ENCODE data around the gene DPF3.

Gene DPF3

DNA sequence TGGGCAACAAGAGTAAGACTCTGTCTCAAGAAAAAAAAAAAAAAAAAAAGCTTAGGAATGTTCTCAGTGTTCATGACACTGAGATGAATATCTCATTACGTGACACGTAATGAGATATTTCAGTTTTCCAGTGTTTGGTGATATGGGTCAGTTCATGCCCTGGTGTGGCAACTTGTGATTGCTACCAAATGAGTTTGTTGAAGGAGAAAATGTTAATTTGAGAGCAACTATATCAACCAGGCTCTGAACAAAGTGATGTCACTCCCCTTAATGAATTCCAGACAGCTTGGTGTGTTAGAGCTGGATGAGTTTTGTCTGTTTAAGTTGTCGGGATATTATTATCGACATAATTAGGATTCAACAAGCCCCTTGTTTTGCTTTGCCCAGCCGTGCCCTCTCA, 211.7 kb downstream of the DPF3 start:
- DNase-seq (ENCODE audit: low read depth in 3 of 3) = no peak

DNA sequence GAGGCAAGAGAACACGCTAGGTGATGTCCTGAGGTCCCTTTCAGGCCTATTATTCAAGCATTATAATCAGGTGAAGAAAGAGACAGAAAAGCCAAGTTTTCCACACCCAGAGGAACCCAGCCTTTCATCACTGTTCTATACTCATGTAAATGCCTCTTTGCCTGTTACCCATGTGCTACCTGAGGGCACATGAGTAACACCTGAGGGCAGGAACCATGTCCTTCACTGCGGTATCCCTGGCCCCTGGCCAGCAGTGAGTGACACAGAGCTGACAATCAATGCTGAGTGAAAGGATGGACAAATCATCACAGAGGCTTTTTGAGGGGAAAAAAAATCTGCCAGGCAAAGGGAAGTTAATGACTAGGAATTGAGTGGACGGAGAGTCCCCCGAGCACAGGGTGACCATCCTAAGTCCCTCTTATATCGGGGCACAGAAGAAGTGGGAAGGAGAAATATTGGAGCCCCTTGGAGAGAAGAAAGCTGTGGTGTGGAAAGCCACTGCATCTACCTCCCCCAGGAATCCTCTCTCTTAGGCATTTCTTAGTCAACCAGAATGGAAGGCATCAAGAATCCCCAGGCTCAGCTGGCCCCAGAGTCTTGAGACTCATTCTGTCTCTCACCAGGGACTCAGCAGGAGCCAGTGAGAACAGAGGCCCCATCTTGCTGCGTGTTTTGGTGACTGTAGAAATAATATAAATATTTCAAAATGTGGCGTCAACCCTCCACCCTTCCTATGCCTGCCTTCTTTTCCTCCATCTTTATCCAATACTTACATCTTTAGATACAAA, 212.9 kb downstream of the DPF3 start:
- DNase-seq (ENCODE audit: low read depth in 3 of 3) = no peak

DNA sequence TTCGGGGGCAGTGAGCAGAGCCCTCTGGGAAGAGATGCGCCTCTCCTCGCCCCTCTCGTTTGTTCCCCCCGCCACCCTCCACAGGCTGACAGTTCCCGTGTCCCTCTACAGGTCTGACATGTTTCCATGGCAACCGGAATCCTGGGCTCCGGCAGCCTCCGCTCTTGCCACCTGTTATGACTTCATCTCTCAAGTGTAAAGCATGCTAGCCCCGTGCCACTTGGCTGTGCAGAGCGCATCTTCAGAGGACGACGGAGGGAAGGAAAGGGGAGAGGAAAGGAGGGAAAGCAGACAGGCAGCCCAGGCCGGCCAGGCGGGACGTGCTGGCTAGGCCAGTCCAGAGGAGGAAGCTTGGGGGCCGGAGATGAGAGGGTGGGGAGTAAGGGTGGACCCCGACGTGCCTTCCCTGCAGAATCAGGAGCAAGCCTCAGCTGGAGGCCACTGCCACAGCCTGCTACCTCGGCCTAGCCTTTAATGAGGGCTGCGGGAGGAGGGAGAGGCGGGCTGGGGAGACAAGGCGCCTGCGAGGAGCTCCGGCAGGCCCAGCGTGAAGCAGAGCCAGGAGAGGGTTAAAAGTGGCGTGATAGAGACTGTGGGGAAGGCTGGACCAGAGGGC, 214.3 kb downstream of the DPF3 start:
- DNase-seq (ENCODE audit: low read depth in 3 of 3) = no peak

DNA sequence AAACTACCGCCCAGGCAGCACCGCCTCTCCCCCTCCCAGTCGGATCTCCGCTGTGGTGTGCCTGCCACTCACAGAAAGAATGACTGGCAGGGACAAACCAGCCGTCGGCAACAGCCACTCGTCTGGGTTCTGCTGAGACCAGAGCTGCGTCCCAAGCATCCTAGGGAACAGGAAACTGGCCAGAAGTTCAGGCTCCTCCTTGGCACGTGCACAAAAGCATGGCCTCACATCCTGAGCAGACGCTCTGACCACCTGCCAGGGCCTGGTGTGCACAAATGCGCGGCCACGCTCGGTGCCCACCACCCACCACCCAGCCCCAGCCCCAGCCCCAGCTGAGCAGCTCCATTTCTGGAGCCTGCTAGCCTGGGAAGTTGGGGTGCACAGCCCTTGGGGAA, 214.8 kb downstream of the DPF3 start:
- no peak for DNase-seq (ENCODE audit: low read depth in 3 of 3)

GRCh38 chr14:72678356-72678755, 215.5 kb downstream of the DPF3 start:
- DNase-seq (ENCODE audit: low read depth in 3 of 3) = no peak

- no peak for DNase-seq (ENCODE audit: low read depth in 3 of 3)
These were observed 216.2 kb downstream of the DPF3 start for GRCh38 chr14:72677664-72678063.

GRCh38 chr14:72675126-72675525, 218.8 kb downstream of the DPF3 start:
- DNase-seq (ENCODE audit: low read depth in 3 of 3) = no peak

DNA sequence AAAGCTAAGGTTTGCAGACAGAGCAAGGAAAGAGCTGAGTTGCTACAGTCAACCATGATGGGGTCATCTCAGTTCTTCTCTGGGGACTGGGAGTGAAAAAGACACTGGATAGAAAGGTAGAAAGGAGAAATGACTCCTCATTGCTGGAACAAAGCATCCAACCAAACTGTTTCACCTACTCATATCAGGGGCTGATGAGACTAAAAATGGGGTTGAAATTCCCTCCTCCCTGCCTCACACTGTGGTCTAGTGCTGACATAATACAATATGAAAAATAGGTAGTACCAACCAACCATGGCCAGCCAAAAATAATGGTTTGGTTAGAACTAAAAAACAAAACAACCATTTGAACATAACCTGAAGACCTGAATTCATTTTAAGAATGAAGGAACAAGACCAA, 220.7 kb downstream of the DPF3 start:
- no peak for DNase-seq (ENCODE audit: low read depth in 3 of 3)

GRCh38 chr14:72666610-72667009, 227.3 kb downstream of the DPF3 start:
- no peak for DNase-seq (ENCODE audit: low read depth in 3 of 3)

DNA sequence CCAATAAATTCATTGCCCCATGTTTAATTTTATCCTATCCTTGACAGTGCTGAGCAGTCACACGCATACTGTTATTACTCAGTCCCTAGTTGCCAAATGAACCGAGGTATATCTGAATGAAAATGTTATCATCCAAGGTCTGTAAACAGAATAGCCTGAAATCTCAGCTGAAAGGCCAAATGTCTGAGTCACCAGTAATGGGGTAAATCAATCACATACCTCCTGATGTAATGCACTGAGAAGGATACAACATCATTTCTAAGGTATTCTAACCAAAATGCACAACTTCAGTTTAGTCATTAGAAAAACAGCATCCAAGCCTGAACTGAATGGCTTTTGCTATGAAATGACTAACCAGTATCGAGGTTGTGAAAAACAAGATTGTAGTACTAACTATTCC, 228.6 kb downstream of the DPF3 start:
- DNase-seq (ENCODE audit: low read depth in 3 of 3) = no peak

- DNase-seq (ENCODE audit: low read depth in 3 of 3) = no peak
These were observed 229.2 kb downstream of the DPF3 start for GRCh38 chr14:72664651-72665050.

DNA sequence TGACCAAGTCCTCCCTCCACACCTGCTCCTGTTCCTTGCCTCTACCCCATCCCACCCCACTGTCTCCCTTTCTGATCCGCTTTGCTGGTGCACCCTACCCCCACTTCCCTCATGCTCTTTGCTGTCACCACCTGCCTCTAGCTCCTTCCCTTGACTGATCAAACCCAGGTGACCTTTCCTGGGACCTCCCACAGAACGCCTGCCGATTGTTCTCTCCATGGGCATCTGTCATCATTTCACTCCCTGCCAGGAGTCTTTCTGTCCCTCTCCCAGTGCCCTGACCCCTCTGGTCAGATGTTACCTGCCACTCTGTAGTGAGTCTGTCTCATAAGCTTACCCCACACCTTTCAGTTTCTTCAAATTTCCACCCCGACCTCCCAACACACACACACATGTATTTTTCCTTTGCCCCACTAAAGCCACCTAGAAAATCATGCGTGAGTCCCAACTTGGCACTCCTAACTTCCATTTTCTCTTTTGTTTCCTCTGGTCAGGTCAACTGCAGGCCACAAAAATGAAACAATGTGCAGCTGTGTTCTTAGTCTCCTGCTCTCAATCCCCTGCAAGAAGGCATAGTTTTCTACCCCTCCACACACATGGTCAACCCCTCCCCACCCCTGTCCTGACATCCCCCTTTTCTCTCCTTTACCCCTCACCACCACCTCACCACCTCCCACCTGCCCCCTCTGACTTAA, 229.8 kb downstream of the DPF3 start:
- DNase-seq (ENCODE audit: low read depth in 3 of 3) = no peak

- DNase-seq (ENCODE audit: low read depth in 3 of 3) = no peak
These were observed 230.8 kb downstream of the DPF3 start for GRCh38 chr14:72663076-72663487.

DNA sequence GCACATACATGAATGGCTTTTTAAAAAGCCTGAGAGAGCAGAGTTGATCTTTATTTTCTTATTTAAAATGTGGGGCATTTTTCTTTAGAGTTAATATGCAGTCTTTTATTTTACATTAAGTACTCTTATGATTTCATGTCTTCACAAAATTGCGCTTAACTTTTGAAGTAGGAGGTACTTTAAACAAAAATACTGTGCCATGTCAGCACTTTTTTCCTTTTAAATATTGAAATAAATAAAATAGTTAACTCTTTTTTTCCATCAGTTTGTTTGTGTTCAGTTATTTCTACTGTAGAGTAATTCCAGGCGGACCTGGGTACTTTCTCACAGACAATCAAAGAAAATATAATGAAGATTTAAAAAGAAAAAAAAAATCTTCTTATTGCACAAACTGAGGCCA, 231.7 kb downstream of the DPF3 start:
- no peak for DNase-seq (ENCODE audit: low read depth in 3 of 3)

- no peak for DNase-seq (ENCODE audit: low read depth in 3 of 3)
These were observed 236.5 kb downstream of the DPF3 start for GRCh38 chr14:72657214-72657921.

DNA sequence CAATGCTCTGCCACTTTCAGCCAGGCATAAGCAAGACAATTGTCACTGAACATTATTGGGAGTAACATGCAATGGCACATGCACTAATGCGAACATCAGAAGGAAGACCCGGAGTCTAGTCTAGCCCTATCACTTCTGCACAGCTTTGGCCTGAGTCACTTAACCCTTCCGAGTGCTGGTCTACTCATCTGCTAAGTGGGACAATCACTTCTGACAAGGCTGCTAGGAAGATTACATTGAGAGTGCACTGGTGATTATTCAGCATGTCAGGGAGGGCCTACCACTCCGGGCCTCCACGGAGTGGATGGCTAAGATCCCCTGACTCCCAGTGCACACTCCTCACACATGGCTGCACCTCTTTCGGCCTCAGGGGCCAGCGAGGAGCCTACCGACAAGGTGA, 240.9 kb downstream of the DPF3 start:
- no peak for DNase-seq (ENCODE audit: low read depth in 3 of 3)

- no peak for DNase-seq (ENCODE audit: low read depth in 3 of 3)
These were observed 241.7 kb downstream of the DPF3 start for GRCh38 chr14:72652179-72652578.

DNA sequence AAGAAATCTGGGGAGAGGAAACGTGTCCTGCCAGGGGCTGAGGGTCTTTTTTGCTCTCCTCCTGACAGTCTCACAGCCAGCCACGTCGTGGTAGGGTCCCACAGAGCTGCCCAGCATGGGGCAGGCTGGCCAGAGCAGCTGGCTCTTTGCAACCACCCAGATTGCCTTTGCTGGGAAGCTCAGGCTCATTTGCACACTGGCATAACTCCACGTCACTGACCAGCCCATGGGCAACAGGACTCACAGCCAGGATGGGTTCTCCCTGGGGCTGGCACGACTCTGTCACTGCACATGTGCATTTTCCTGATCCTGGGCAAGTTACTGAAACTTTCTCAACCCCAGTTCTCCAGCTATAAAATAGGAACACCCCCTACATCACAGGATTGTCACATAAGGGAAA, 242.2 kb downstream of the DPF3 start:
- no peak for DNase-seq (ENCODE audit: low read depth in 3 of 3)

DNA sequence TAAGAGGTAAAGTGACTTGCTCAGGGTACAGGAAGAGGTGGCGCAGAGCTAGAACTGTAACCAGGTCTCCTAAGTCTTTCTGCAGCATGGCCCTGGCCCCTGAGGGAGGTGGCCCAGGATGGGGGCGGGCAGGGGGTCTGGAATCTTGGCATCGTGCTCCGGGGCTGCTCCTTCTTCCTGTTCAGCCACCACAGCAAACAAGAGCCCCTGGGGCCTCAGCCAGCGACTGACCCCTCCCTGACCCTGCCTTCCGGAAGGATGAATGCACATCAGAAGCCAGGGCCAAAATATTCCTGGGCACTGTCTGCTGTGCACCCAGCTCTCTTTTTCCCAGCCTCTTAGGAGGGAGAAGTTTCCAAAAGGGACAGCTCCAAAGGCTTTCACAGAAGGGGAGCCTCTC, 242.8 kb downstream of the DPF3 start:
- no peak for DNase-seq (ENCODE audit: low read depth in 3 of 3)

DNA sequence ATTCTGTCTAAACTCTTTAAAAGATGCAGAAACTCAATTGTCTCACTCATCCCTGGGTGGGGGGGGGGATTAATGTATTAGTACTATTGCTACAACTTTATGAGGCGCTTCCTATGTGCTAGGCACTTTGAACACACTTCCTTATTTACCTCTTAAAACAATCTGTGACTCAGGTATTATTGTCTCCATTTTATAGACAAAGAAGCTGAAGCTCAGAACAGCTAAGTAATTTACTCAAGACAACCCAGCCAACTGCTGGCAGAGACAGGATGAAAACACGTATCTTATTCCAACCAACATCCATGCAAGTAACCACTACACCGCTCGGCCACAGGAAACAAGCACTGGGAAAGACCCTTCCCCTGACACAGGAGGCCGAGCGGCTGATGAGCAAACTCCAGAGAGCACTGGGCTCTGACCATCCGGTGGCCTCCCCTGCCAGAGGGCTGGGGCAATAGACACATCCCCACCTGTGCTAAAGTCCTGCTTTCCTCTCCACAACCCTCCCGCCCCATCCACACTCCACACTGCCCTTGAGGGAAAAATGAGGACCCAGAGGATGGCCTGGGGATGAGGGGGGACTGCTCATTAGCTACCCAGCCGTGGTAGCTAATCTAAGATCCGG, 244.2 kb downstream of the DPF3 start:
- no peak for DNase-seq (ENCODE audit: low read depth in 3 of 3)

- DNase-seq (ENCODE audit: low read depth in 3 of 3) = no peak
These were observed 246.1 kb downstream of the DPF3 start for GRCh38 chr14:72647782-72648181.
